WERI-Rb-1 (cell line): ENCODE data around the gene TMEM86A.

Experiments
- DNase-seq: peaks from one replicate; pipeline ENCODE4 v3.0.0-alpha.2; 2020
- H3K27ac ChIP-seq: fragments of 250-450 bp; sonication (Bioruptor Pico); 2 replicates; pipeline ENCODE4 v1.5.1; 2020; ENCODE audit warnings: mild to moderate bottlenecking, moderate library complexity
- H3K27me3 ChIP-seq: fragments of 250-450 bp; sonication (Bioruptor Pico); 2 replicates; pipeline ENCODE4 v1.5.1; 2021; ENCODE audit warnings: mild to moderate bottlenecking, low read depth, moderate library complexity; ENCODE audit not compliant: insufficient read depth, severe bottlenecking
- H3K36me3 ChIP-seq: fragments of 250-450 bp; sonication (Bioruptor Pico); 2 replicates; pipeline ENCODE4 v1.5.1; 2020; ENCODE audit warnings: mild to moderate bottlenecking, moderate library complexity
- H3K4me3 ChIP-seq: 2 replicates; pipeline ENCODE4 v1.5.1; 2011; ENCODE audit warnings: low read depth, mild to moderate bottlenecking, control low read depth, low read length
- H3K9me3 ChIP-seq: fragments of 250-450 bp; sonication (Bioruptor Pico); 2 replicates; pipeline ENCODE4 v1.5.1; 2021; ENCODE audit warnings: mild to moderate bottlenecking, moderate library complexity; ENCODE audit not compliant: severe bottlenecking
- CTCF ChIP-seq: IDR thresholded peaks from 2 replicates; pipeline ENCODE4 v1.5.1; 2011; ENCODE audit warnings: low read depth, mild to moderate bottlenecking, control low read depth, inconsistent platforms, low read length

The TMEM86A gene

GRCh38 chr11:18699269-18699596 is 654 bp downstream of the TMEM86A start:
- no peak for TF ChIP-seq CTCF
- Histone ChIP-seq H3K27me3 (no peaks in the 10 kb centered on the region), H3K4me3 (peak overlapping the region; percentile 63), H3K36me3 (peaks cover 8% of the 10 kb centered on the region), H3K27ac (peak overlapping the region; percentile 90), H3K9me3 (no peaks in the 10 kb centered on the region)
- DNase-seq, result no peak

GRCh38 chr11:18699848-18700261 is 1.3 kb downstream of the TMEM86A start:
- no peak for TF ChIP-seq CTCF
- peak overlapping the region; percentile 63 for H3K4me3 ChIP-seq

GRCh38 chr11:18700375-18700774 is 1.8 kb downstream of the TMEM86A start:
- DNase-seq, result no peak
- Histone ChIP-seq H3K36me3 (peaks cover 8% of the 10 kb centered on the region), H3K27ac (peak overlapping the region; percentile 90), H3K4me3 (no peak overlapping the region), H3K27me3 (no peaks in the 10 kb centered on the region), H3K9me3 (no peaks in the 10 kb centered on the region)
- TF ChIP-seq CTCF, result no peak

More at GRCh38 chr11:18699848-18700261, 1.3 kb downstream of the TMEM86A start:
- Histone ChIP-seq H3K27ac (peak overlapping the region; percentile 90), H3K9me3 (no peaks in the 10 kb centered on the region), H3K27me3 (no peaks in the 10 kb centered on the region), H3K36me3 (peaks cover 8% of the 10 kb centered on the region)
- DNase-seq, result peak; percentile 72

GRCh38 chr11:18700872-18701271 is 2.3 kb downstream of the TMEM86A start:
- Histone ChIP-seq H3K27ac (peak overlapping the region; percentile 90; the same call in 1 of the 2 replicates), H3K9me3 (no peaks in the 10 kb centered on the region), H3K4me3 (no peak overlapping the region), H3K27me3 (no peaks in the 10 kb centered on the region), H3K36me3 (peaks cover 8% of the 10 kb centered on the region)
- DNase-seq, result no peak
- no peak for TF ChIP-seq CTCF

GRCh38 chr11:18701614-18702216 is 3.1 kb downstream of the TMEM86A start:
- peaks cover 8% of the 10 kb centered on the region for H3K36me3 ChIP-seq
- TF ChIP-seq CTCF, result no peak
- H3K9me3 ChIP-seq, result no peaks in the 10 kb centered on the region
- no peak overlapping the region for H3K27ac ChIP-seq
- no peak overlapping the region for H3K4me3 ChIP-seq
- DNase-seq, result no peak
- no peaks in the 10 kb centered on the region for H3K27me3 ChIP-seq
